Measurements from ENCODE around the gene ACVR2A.

ACVR2A gene

DNA sequence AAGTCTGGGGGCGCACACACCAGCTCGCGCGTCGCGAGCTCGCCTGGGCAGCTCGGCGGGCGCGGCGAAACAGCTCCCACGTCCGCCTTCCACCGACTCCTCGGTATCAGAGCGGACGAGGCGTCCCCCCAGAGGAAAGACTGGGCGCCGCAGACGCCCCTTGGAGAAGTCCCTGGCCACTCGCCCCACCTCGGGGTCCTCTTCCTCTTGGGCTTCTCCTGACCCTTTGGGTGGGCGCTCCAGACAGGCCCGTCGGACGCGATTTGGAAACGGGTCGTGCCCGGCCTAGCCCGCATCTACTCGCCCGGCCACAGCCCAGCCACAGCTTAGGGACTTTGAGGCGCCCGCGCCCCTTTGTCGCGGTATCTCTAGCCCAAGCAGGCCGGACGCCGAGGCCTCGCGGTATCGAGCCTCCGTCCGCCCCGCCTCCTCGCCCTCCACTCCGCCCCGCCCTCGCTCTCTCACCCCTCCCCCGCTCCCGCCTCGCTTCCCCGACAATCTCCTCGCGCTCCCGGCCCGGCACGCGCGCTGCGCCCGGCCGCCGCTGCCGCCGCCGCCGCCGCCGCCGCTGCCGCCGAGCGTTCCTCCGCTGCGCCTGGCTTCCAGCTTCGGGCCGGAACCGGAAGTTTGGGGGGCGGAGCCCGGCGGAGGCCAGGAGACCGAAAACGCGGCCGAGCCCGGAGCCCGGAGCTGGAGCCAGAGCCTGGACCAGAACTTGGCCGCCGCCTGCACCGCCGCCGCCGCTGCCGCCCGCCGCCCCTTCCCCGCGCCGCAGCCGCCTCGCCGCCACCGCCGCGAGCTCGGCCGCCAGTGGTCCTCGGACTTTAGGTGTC, 749 bp upstream of the ACVR2A start:
- ChIA-PET POLR2A (interaction anchor here (0.6 to 1.0 kb wide), 3 partner anchors 11 to 51 kb away, joined by 3 read pairs; no protein-coding TSS in a partner anchor), CTCF (no interaction called here)
- TF ChIP-seq, protein P1, sequence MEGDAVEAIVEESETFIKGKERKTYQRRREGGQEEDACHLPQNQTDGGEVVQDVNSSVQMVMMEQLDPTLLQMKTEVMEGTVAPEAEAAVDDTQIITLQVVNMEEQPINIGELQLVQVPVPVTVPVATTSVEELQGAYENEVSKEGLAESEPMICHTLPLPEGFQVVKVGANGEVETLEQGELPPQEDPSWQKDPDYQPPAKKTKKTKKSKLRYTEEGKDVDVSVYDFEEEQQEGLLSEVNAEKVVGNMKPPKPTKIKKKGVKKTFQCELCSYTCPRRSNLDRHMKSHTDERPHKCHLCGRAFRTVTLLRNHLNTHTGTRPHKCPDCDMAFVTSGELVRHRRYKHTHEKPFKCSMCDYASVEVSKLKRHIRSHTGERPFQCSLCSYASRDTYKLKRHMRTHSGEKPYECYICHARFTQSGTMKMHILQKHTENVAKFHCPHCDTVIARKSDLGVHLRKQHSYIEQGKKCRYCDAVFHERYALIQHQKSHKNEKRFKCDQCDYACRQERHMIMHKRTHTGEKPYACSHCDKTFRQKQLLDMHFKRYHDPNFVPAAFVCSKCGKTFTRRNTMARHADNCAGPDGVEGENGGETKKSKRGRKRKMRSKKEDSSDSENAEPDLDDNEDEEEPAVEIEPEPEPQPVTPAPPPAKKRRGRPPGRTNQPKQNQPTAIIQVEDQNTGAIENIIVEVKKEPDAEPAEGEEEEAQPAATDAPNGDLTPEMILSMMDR (IDR thresholded peaks at IDR 0.05; ENCODE audit: insufficient read depth, low read length, missing control alignments) = peak; percentile 21
- DNase-seq (ENCODE audit: low read depth, low spot score) = peak; percentile 21
- peak overlapping the region; percentile 77 for H3K4me3 ChIP-seq (ENCODE audit: low read depth, low read length)

DNA sequence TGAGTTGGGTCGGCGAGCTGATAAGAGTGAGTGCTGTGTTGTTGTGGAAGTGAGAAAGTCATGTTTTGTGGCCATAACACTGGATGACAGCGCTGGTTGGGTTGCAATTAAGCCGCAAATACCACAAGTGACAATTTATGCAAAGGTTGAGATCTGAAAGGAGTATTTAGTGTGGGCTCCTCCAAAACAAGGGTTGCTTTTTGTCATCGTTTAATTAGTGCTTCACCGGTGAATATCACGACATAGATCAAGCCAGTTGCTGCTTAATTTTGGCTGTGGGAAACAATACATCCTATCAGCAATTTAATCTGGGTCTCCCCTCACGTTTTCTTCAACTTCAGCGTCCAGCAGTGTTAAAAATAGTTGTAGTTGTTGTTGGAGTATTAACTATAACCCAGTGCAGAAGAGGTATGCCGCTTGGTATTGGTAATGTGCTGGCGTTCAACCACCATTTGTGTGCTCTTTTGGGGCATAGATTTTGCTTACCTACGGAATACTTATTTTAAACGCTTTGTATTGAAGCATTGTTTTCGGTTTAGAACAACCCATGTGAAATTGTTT, 662 bp downstream of the ACVR2A start:
- ChIA-PET CTCF (interaction anchor here (0.8 kb wide), 1 partner anchor 10 kb away, joined by 3 read pairs; no protein-coding TSS in a partner anchor), POLR2A (interaction anchor here (0.6 kb wide), 1 partner anchor 80 kb away, joined by 3 read pairs; no protein-coding TSS in a partner anchor)

DNA sequence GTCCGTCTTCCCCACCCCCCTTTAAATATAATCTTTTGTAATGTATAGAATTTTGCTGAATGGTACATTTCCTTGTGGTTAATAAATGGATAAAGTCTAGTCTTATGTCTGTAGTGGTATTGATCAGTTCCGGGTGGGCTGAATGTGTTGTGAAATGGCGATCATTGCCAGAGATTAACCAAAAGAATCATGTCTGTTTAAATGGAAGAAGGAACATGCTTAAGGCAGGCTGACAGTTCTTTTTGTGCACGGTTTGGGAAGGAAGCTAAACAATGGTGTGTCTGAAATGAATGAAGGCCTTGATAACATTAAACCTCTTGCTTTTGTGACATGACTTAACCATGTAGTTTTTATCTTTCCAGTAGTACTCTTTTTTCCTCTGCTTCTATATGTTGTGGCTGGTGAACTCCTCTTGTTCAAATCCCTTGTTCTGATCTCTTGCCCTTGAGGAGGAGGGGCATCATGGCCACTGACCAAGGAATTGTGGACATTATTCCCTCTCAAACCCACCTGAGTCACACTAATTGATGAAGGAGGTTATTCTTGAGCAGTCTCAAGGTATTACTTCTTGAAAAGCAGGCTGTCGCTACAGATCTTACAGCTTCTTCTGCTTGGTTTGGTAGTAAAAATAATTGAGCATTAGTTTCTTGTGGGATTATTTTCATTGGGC, 1.7 kb downstream of the ACVR2A start:
- TF ChIP-seq, protein P1 (IDR thresholded peaks at IDR 0.05; ENCODE audit: insufficient read depth, low read length, missing control alignments) = no peak
- DNase-seq (ENCODE audit: low read depth, low spot score) = no peak
- ChIA-PET CTCF (interaction anchor here (0.8 kb wide), 1 partner anchor 9 kb away, joined by 3 read pairs; no protein-coding TSS in a partner anchor), POLR2A (no interaction called here)
- H3K4me3 ChIP-seq (ENCODE audit: low read depth, low read length) = peak overlapping the region; percentile 77

More for the DNA sequence above, 662 bp downstream of the ACVR2A start:
- TF ChIP-seq, protein P1 (IDR thresholded peaks at IDR 0.05; ENCODE audit: insufficient read depth, low read length, missing control alignments) = no peak
- DNase-seq (ENCODE audit: low read depth, low spot score) = no peak
- H3K4me3 ChIP-seq (ENCODE audit: low read depth, low read length) = peak overlapping the region; percentile 77

DNA sequence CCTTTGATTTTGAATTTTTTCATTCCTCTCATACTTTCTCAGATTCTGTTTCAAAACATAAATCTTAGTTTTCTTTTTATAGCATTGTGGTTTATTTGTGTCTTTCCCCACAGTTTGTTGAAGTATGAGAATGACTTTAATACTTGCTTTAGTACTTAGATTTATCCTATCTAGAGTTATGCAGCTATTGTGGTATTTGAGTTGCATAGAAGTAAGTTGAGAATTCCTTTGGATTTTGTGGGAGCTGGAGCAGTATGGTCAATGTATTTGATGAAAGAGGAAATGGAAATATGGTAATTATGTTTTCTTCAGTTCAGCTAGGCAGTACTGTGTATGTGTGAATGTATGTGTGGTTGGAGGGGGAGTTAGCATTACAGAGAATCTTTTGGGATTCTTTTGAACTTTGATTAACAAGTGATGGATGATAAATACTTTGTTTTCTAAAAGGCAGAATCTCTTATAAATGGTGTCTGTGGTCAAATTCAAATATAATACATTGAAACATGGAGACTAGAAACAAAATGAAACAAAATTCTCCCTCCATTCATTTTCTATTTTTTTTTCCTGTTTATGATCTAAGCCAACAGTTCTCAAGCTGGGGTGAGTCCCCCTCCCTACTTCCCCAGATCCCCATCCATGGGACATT, 3.0 kb downstream of the ACVR2A start:
- TF ChIP-seq, protein P1 (IDR thresholded peaks at IDR 0.05; ENCODE audit: insufficient read depth, low read length, missing control alignments) = no peak
- ChIA-PET CTCF (no interaction called here), POLR2A (no interaction called here)
- DNase-seq (ENCODE audit: low read depth, low spot score) = no peak
- no peak overlapping the region for H3K4me3 ChIP-seq (ENCODE audit: low read depth, low read length)

DNA sequence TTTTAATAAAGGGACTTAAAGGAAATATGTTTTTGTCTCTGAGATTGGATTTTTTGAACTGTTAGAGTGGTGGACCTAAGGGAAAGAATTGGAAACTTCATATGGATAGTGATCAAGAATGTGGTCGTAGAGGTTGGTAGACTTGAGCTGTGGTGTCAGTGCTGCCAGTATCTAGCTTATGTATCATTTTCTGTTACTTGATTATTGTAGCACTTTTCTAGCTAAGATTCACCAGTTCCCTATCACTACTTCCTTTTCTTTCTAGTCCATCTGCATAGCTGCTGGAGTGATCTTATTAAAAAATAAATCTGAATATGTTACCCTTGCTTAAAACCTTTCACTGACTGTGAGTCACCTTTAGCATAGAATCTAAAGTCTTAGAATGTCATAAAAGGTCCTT, 6.0 kb downstream of the ACVR2A start:
- CTCF ChIA-PET = no interaction called here
- H3K4me3 ChIP-seq (ENCODE audit: low read depth, low read length) = no peak overlapping the region
- TF ChIP-seq, protein P1 (IDR thresholded peaks at IDR 0.05; ENCODE audit: insufficient read depth, low read length, missing control alignments) = no peak
- POLR2A ChIA-PET = no interaction called here
- no peak for DNase-seq (ENCODE audit: low read depth, low spot score)

Measured in AG04449 (cell line).